Limb (tissue), 2 donors: Measurements from ENCODE around the gene PPCDC.

Experiments used
- DNase-seq, 2 donors: peaks; one replicate each; pipeline ENCODE4 v3.0.0-alpha.2; 2016; ENCODE audit errors: extremely low spot score in 2 of 2

Gene PPCDC

GRCh38 chr15:75008629-75009326, 14.6 kb upstream of the PPCDC start:
- no peak for DNase-seq

GRCh38 chr15:75016431-75016830, 7.0 kb upstream of the PPCDC start:
- no peak for DNase-seq

GRCh38 chr15:75019916-75020315, 3.5 kb upstream of the PPCDC start:
- no peak for DNase-seq

GRCh38 chr15:75021341-75021740, 2.0 kb upstream of the PPCDC start:
- DNase-seq, result no peak

- no peak for DNase-seq
Observed at GRCh38 chr15:75022783-75023180, 608 bp upstream of the PPCDC start.

- no peak for DNase-seq
Observed at GRCh38 chr15:75023872-75024636, 664 bp downstream of the PPCDC start.

GRCh38 chr15:75025107-75025506, 1.7 kb downstream of the PPCDC start:
- no peak for DNase-seq

- DNase-seq, result no peak
Observed at GRCh38 chr15:75025548-75026260, 2.3 kb downstream of the PPCDC start.

- DNase-seq, result no peak
Observed at GRCh38 chr15:75027551-75027950, 4.2 kb downstream of the PPCDC start.

GRCh38 chr15:75028991-75029377, 5.6 kb downstream of the PPCDC start:
- DNase-seq, result no peak

- DNase-seq, result peak; percentile 90 to 94
Observed at GRCh38 chr15:75029378-75030022, 6.1 kb downstream of the PPCDC start.

GRCh38 chr15:75030023-75030413, 6.6 kb downstream of the PPCDC start:
- DNase-seq, result no peak

- DNase-seq, result no peak
Observed at GRCh38 chr15:75030424-75030823, 7.0 kb downstream of the PPCDC start.

- no peak for DNase-seq
Observed at GRCh38 chr15:75031848-75032247, 8.5 kb downstream of the PPCDC start.

GRCh38 chr15:75032395-75032794, 9.0 kb downstream of the PPCDC start:
- DNase-seq, result no peak

GRCh38 chr15:75033809-75034208, 10.4 kb downstream of the PPCDC start:
- no peak for DNase-seq

GRCh38 chr15:75034615-75035014, 11.2 kb downstream of the PPCDC start:
- no peak for DNase-seq

GRCh38 chr15:75036212-75036616, 12.8 kb downstream of the PPCDC start:
- DNase-seq, result no peak

- no peak for DNase-seq
Observed at GRCh38 chr15:75037685-75038084, 14.3 kb downstream of the PPCDC start.

- DNase-seq, result no peak
Observed at GRCh38 chr15:75038231-75038630, 14.8 kb downstream of the PPCDC start.

- peak in 1 of 2 donors; percentile 59 for DNase-seq
Observed at GRCh38 chr15:75042730-75043508, 19.5 kb downstream of the PPCDC start.
